NCI-H526 treated with DMSO at 0.1 percent for 48 hours (cell line): ENCODE results near the gene BROX.

Experiments used
- DNase-seq: peaks from one replicate; lab custom pipeline; 2025; lab: John Stamatoyannopoulos, UW

BROX gene

DNA sequence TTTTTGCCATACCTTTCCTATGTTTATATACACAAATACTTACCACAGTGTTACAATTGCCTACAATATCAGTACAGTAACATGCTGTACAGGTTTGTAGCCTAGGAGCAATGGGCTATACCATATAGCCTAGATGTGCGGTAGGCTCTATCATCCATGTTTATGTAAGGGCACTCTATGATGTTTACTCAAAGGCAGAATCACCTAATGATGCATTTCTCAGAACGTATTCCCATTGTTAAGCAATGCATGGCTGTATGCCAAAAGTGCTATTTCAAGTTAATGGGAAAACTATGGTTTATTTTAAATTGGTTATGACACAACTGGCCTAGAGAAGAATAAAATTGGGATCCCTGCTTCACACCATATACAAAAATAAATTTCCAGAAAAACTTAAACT is 65.6 kb downstream of the BROX start:
- DNase-seq: no peak

DNA sequence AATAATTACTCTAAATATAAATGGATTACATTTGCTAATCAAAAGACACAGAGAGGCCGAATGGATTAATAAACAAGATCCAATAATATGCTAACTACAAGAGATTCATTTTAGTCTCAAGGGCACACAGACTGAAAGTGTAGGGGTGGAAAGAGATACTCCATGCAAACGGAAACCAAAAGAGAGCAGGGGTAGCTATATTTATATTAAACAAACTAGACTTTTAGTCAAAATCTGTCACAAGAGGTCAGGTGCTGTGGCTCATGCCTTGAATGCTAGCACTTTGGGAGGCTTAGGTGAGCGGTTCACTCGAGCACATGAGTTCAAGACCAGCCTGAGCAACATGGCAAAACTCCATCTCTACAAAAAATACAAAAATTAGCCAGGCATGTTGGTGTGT is 68.9 kb downstream of the BROX start:
- no peak for DNase-seq

DNA sequence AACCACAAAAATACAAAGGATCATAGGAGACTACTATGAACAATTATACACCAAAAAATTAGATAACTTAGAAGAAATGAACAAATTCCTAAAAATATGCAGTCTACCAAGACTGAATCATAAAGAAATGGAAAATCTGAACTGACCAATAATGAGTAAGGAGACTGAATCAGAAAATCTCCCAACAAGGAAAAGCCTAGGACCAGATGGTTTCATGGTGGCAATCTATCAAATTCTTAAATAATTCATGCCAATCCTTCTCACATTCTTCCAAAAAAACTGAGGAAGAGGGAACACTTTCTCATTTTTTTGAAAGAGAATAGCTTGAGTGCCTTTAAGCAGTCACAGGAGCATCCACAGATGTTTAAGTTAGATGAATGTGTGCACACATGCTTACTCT is 70.7 kb downstream of the BROX start:
- DNase-seq: no peak

DNA sequence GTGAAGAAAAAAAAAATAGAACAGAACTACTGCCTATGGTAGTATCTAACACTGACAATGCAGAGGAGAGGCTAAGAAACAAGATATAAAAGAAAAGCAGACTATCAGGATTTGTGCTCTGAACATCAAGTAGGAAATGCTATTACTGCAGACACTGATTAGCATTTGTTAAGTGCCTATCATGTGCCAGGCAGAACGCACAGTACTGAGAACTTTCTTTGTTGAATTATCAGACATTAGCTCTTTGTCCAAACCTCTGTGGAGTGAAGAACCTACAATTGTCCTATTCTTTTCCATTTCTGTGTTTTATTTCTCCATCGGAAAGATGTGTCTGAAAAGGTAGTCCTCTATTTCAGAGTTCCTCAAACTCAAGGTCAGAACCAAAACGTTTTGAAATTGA is 72.0 kb downstream of the BROX start:
- no peak for DNase-seq
